Measurements from ENCODE around the gene VSIR.

The VSIR gene

GRCh38 chr10:71750124-71750841, 23.0 kb downstream of the VSIR start:
- DNase-seq (ENCODE audit: low read depth): no peak
- H3K4me3 ChIP-seq (ENCODE audit: low read length): no peak overlapping the region
- TF ChIP-seq CTCF (conservative IDR thresholded peaks at IDR 0.05; ENCODE audit: low read depth, low read length): no peak

GRCh38 chr10:71749396-71749795, 23.9 kb downstream of the VSIR start:
- TF ChIP-seq CTCF (conservative IDR thresholded peaks at IDR 0.05; ENCODE audit: low read depth, low read length): no peak
- no peak for DNase-seq (ENCODE audit: low read depth)
- no peak overlapping the region for H3K4me3 ChIP-seq (ENCODE audit: low read length)

GRCh38 chr10:71748671-71749191, 24.6 kb downstream of the VSIR start:
- no peak for TF ChIP-seq CTCF (conservative IDR thresholded peaks at IDR 0.05; ENCODE audit: low read depth, low read length)
- no peak overlapping the region for H3K4me3 ChIP-seq (ENCODE audit: low read length)
- no peak for DNase-seq (ENCODE audit: low read depth)

- no peak overlapping the region for H3K4me3 ChIP-seq (ENCODE audit: low read length)
- TF ChIP-seq CTCF (conservative IDR thresholded peaks at IDR 0.05; ENCODE audit: low read depth, low read length): no peak
- no peak for DNase-seq (ENCODE audit: low read depth)
Observed at GRCh38 chr10:71747551-71748523, 25.5 kb downstream of the VSIR start.

GRCh38 chr10:71747039-71747531, 26.2 kb downstream of the VSIR start:
- no peak overlapping the region for H3K4me3 ChIP-seq (ENCODE audit: low read length)
- no peak for TF ChIP-seq CTCF (conservative IDR thresholded peaks at IDR 0.05; ENCODE audit: low read depth, low read length)
- no peak for DNase-seq (ENCODE audit: low read depth)

GRCh38 chr10:71746344-71747037, 26.8 kb downstream of the VSIR start:
- peak; percentile 37 for TF ChIP-seq CTCF (conservative IDR thresholded peaks at IDR 0.05; ENCODE audit: low read depth, low read length)
- H3K4me3 ChIP-seq (ENCODE audit: low read length): no peak overlapping the region
- DNase-seq (ENCODE audit: low read depth): no peak
